H1 (cell line): ENCODE data around the gene SEZ6. TPM values are rescaled to one million over a fixed set of nuclear protein-coding genes. Genes with fewer than 3 reads are reported as not detected.
A peak's percentile ranks its signal among the peaks of the same experiment; 100 is the strongest.

Experiments
- CTCF ChIA-PET: fragments of 300-600 bp; sonication (Branson Sonifier 250); formaldehyde crosslinking; loops from one replicate; lab custom pipeline; 2021; ENCODE audit not compliant: partially characterized antibody; lab: Charles Lee
- POLR2A ChIA-PET: fragments of 300-600 bp; sonication (Branson Sonifier 250); formaldehyde crosslinking; loops from one replicate; lab custom pipeline; 2021; ENCODE audit warnings: inconsistent platforms; ENCODE audit not compliant: partially characterized antibody; lab: Charles Lee
- DNase-seq, 2 experiments: peaks; one replicate each; pipeline versions ENCODE4 v3.0.0 to v3.0.0-alpha.2; 2010 to 2022; ENCODE audit warnings: low spot score in 2 of 2, low read depth in 1 of 2, mixed read lengths in 1 of 2
- FAIRE-seq: peaks from 2 replicates; lab custom pipeline; 2011; peaks lifted over from hg19 to GRCh38; lab: Jason Lieb, UNC
- H2AFZ ChIP-seq: 2 replicates; pipeline ENCODE4 v1.8.1; 2012; ENCODE audit warnings: low read length, inconsistent platforms
- H2AK5ac ChIP-seq: 2 replicates; pipeline ENCODE4 v1.6.1; 2013; ENCODE audit warnings: low read depth, low read length
- H2BK120ac ChIP-seq: replicated peaks from 2 replicates; pipeline ENCODE3; 2013; ENCODE audit warnings: low read depth, low read length, inconsistent platforms
- H2BK12ac ChIP-seq: 2 replicates; pipeline ENCODE4 v1.6.1; 2013; ENCODE audit warnings: low read depth, low read length
- H2BK15ac ChIP-seq: 2 replicates; pipeline ENCODE4 v1.6.1; 2013; ENCODE audit warnings: low read length
- H2BK20ac ChIP-seq: 2 replicates; pipeline ENCODE4 v1.6.1; 2013; ENCODE audit warnings: low read length
- H2BK5ac ChIP-seq: 2 replicates; pipeline ENCODE4 v1.6.1; 2013; ENCODE audit warnings: low read depth, low read length
- H3K14ac ChIP-seq: 2 replicates; pipeline ENCODE4 v1.6.1; 2013; ENCODE audit warnings: inconsistent platforms; ENCODE audit not compliant: insufficient read length
- H3K18ac ChIP-seq: 2 replicates; pipeline ENCODE4 v1.6.1; 2013; ENCODE audit warnings: low read length; ENCODE audit errors: extremely low read depth
- H3K23ac ChIP-seq: 2 replicates; pipeline ENCODE4 v1.6.1; 2013; ENCODE audit warnings: inconsistent platforms; ENCODE audit not compliant: insufficient read length
- H3K23me2 ChIP-seq: 2 replicates; pipeline ENCODE4 v1.6.1; 2013; ENCODE audit warnings: low read depth, low read length
- H3K27ac ChIP-seq: 2 replicates; pipeline ENCODE4 v1.6.1; 2011; ENCODE audit warnings: low read depth, low read length, inconsistent platforms
- H3K27me3 ChIP-seq, 4 experiments: replicated peaks in 1 of 4; 1 replicate in 1 of 4; 2 replicates in 3 of 4; pipeline versions ENCODE4 v1.6.1 to v1.8.1; 2011 to 2013; ENCODE audit warnings: low read length in 3 of 4, mild to moderate bottlenecking in 3 of 4, inconsistent platforms in 2 of 4, mixed read lengths in 2 of 4, moderate library complexity in 1 of 4; ENCODE audit not compliant: control insufficient read depth in 3 of 4, insufficient read depth in 3 of 4; ENCODE audit errors: extremely low read depth in 1 of 4
- H3K36me3 ChIP-seq, 4 experiments: 2 replicates each; pipeline versions ENCODE4 v1.6.1 to v1.8.1; 2011 to 2013; ENCODE audit warnings: mild to moderate bottlenecking in 4 of 4, low read length in 3 of 4, moderate library complexity in 2 of 4, control low read depth in 1 of 4, inconsistent platforms in 1 of 4; ENCODE audit not compliant: insufficient read depth in 4 of 4, control insufficient read depth in 2 of 4
- H3K4ac ChIP-seq: replicated peaks from 2 replicates; pipeline ENCODE3; 2013; ENCODE audit warnings: low read length, low read depth, mixed read lengths, inconsistent platforms; ENCODE audit not compliant: insufficient read length
- H3K4me1 ChIP-seq, 4 experiments: replicated peaks in 1 of 4; 1 replicate in 1 of 4; 2 replicates in 3 of 4; pipeline versions ENCODE4 v1.6.1 to v1.8.1; 2011 to 2013; ENCODE audit warnings: low read length in 3 of 4, inconsistent platforms in 2 of 4, mixed read lengths in 1 of 4; ENCODE audit not compliant: insufficient read depth in 4 of 4, control insufficient read depth in 3 of 4
- H3K4me2 ChIP-seq, 2 experiments: 2 replicates each; pipeline versions ENCODE4 v1.6.1 to v1.8.1; 2011 to 2013; ENCODE audit warnings: low read depth in 2 of 2, low read length in 2 of 2, control low read depth in 1 of 2, inconsistent platforms in 1 of 2, mild to moderate bottlenecking in 1 of 2; ENCODE audit not compliant: insufficient read depth in 1 of 2
- H3K4me3 ChIP-seq, 4 experiments: fragments of 200-600, 300-600 bp in 1 of 4; sonication (generic), shearing (Covaris generic), sonication (Bioruptor Twin) in 1 of 4; 2 replicates each; pipeline versions ENCODE4 v1.5.1 to v1.8.1; 2011 to 2016; ENCODE audit warnings: low read length in 4 of 4, low read depth in 3 of 4, control low read depth in 2 of 4, inconsistent platforms in 2 of 4, mild to moderate bottlenecking in 2 of 4, mixed read lengths in 1 of 4, moderate library complexity in 1 of 4; ENCODE audit not compliant: insufficient read depth in 2 of 4; ENCODE audit errors: extremely low read depth in 1 of 4
- H3K56ac ChIP-seq: replicated peaks from 2 replicates; pipeline ENCODE3; 2013; ENCODE audit warnings: low read depth, mild to moderate bottlenecking, mixed read lengths, low read length, inconsistent platforms; ENCODE audit not compliant: insufficient read length
- H3K79me1 ChIP-seq: 2 replicates; pipeline ENCODE4 v1.6.1; 2013; ENCODE audit warnings: low read depth, low read length, control low read depth
- H3K79me2 ChIP-seq, 2 experiments: 2 replicates each; pipeline versions ENCODE4 v1.6.1 to v1.8.1; 2012 to 2013; ENCODE audit warnings: low read length in 2 of 2, mild to moderate bottlenecking in 2 of 2, inconsistent platforms in 1 of 2; ENCODE audit not compliant: insufficient read depth in 2 of 2, control insufficient read depth in 1 of 2
- H3K9ac ChIP-seq, 4 experiments: replicated peaks in 1 of 4; 1 replicate in 1 of 4; 2 replicates in 3 of 4; pipeline versions ENCODE4 v1.6.1 to v1.8.1; 2011 to 2013; ENCODE audit warnings: low read depth in 3 of 4, low read length in 3 of 4, control low read depth in 2 of 4, mild to moderate bottlenecking in 2 of 4, moderate library complexity in 2 of 4, inconsistent platforms in 1 of 4; ENCODE audit errors: extremely low read depth in 1 of 4
- H3K9me3 ChIP-seq, 2 experiments: 2 replicates each; pipeline versions ENCODE4 v1.6.1 to v1.8.1; 2012 to 2013; ENCODE audit warnings: mild to moderate bottlenecking in 2 of 2, moderate library complexity in 2 of 2, control low read depth in 1 of 2, inconsistent platforms in 1 of 2, low read depth in 1 of 2, low read length in 1 of 2, mixed read lengths in 1 of 2; ENCODE audit not compliant: insufficient read depth in 2 of 2
- H4K20me1 ChIP-seq, 2 experiments: replicated peaks in 1 of 2; 2 replicates each; pipeline versions ENCODE3 to v1.8.1; 2011 to 2013; ENCODE audit warnings: inconsistent platforms in 2 of 2, low read length in 2 of 2, mild to moderate bottlenecking in 1 of 2; ENCODE audit not compliant: insufficient read depth in 2 of 2, control insufficient read depth in 1 of 2
- H4K5ac ChIP-seq: 2 replicates; pipeline ENCODE4 v1.6.1; 2013; ENCODE audit warnings: low read length, low read depth, mixed read lengths, inconsistent platforms; ENCODE audit not compliant: insufficient read length
- H4K8ac ChIP-seq: 2 replicates; pipeline ENCODE4 v1.8.0; 2013; ENCODE audit warnings: mild to moderate bottlenecking, moderate library complexity, low read length, inconsistent platforms; ENCODE audit not compliant: insufficient read depth; ENCODE audit errors: extremely low read depth
- H4K91ac ChIP-seq: replicated peaks from 2 replicates; pipeline ENCODE3; 2013; ENCODE audit warnings: low read length, mixed read lengths, inconsistent platforms; ENCODE audit not compliant: insufficient read length
- ASH2L ChIP-seq: fragments of 200-600, 300-600 bp; sonication (generic); IDR thresholded peaks from one replicate; pipeline ENCODE4 v1.7.1; 2017; ENCODE audit warnings: low read length
- RXRA ChIP-seq: IDR thresholded peaks from 2 replicates; pipeline ENCODE4 v1.6.1; 2011; ENCODE audit warnings: low read depth, mild to moderate bottlenecking, low read length, moderate library complexity; ENCODE audit not compliant: insufficient read depth
- WGBS, 2 experiments: shearing (Covaris generic) in 1 of 2; methylation state at CpG; one replicate each; pipeline versions ENCODE4 v1.1.6 to v1.1.7; 2013 to 2015; ENCODE audit warnings: low lambda C conversion rate in 2 of 2, mixed read lengths in 2 of 2, inconsistent platforms in 1 of 2, low coverage in 1 of 2, missing lambda C conversion rate in 1 of 2; ENCODE audit not compliant: insufficient replicate concordance in 2 of 2, insufficient coverage in 1 of 2, insufficient read length in 1 of 2; ENCODE audit errors: extremely low coverage in 1 of 2, missing lambda C conversion rate in 1 of 2; 5-methylcytosine and 5-hydroxymethylcytosine counted together
- polyA plus RNA-seq, 7 experiments: library from polyadenylated mRNA; depleted of rRNA in 3 of 7; stranded (reverse) in 5 of 7; unstranded in 2 of 7; fragments of >200 nt in 5 of 7; fragments of 200-250 nt in 2 of 7; gene quantifications; 1 replicate in 5 of 7; 2 replicates in 1 of 7; 4 replicates in 1 of 7; pipeline versions ENCODE4 v1.2.1 to v1.2.3, GENCODE V29; 2011 to 2013; ENCODE audit warnings: missing spikeins in 2 of 7, mixed read lengths in 2 of 7
- total RNA-seq: library from RNA; stranded (reverse); fragmentation: NEBNext Ultra II Directional; extraction: Animal tissue kit (Norgen Biotek cat#: 25700); gene quantifications from 2 replicates; pipeline ENCODE4 v1.2.1, GENCODE V29; 2021

Gene SEZ6
- total and polyA plus RNA-seq, 2 of the 8 experiments (the other 6 are each of a cell fraction or from before 2014, with no cell fraction given), result 6.9 to 16.1 TPM

GRCh38 chr17:28935744-28936460, 69.9 kb downstream of the SEZ6 start:
- Histone ChIP-seq H3K4me1 (peaks cover 2 to 22% (median 16%) of the 10 kb centered on the region in 4 experiments; a peak in 4 of 7 replicates), H3K27me3 (no peaks in the 10 kb centered on the region), H2BK15ac (no peak overlapping the region), H3K4me2 (peak overlapping the region; percentile 27 to 34), H3K9me3 (no peaks in the 10 kb centered on the region), H3K18ac (no peak overlapping the region), H3K9ac (no peak overlapping the region), H3K56ac (no peak overlapping the region), H3K79me1 (peaks cover 12% of the 10 kb centered on the region), H3K79me2 (peaks cover 13 to 99% of the 10 kb centered on the region in 2 experiments), H3K4me3 (no peak overlapping the region), H3K14ac (no peak overlapping the region), H2BK120ac (no peak overlapping the region), H2BK5ac (no peak overlapping the region), H3K23ac (no peak overlapping the region), H2BK12ac (no peak overlapping the region), H2AFZ (no peak overlapping the region), H4K8ac (no peak overlapping the region), H3K4ac (no peak overlapping the region), H4K20me1 (peaks cover 16 to 25% of the 10 kb centered on the region in 2 experiments), H4K91ac (no peak overlapping the region), H3K23me2 (no peaks in the 10 kb centered on the region), H3K27ac (no peak overlapping the region), H2BK20ac (no peak overlapping the region), H2AK5ac (no peak overlapping the region), H4K5ac (no peak overlapping the region), H3K36me3 (peaks cover 0 to 11% (median 0%) of the 10 kb centered on the region in 4 experiments; a peak in 3 of 8 replicates)
- ChIA-PET CTCF (interaction anchor here (1.0 to 3.0 kb wide), 7 partner anchors 9 to 208 kb away, joined by 3 to 12 read pairs (median 6); partner anchors contain the start of gene DHRS13), POLR2A (interaction anchor here (0.9 to 7.4 kb wide), 6 partner anchors 12 to 229 kb away, joined by 3 to 73 read pairs (median 5); no protein-coding TSS in a partner anchor)
- no peak for DNase-seq
- peak; percentile 36 for TF ChIP-seq ASH2L
- TF ChIP-seq RXRA, result no peak
- no peak for FAIRE-seq
- 86% methylated on average over 8 of the region's 8 CpGs; no CpG with 5 or more reads in 1 of the 2 experiments for WGBS, 2 experiments
